TTC549 (cell line): Measurements from ENCODE around the gene CA12.

Experiments
- FAIRE-seq: peaks from 2 replicates; lab custom pipeline; 2012; peaks lifted over from hg19 to GRCh38; lab: Jason Lieb, UNC

CA12 gene

DNA sequence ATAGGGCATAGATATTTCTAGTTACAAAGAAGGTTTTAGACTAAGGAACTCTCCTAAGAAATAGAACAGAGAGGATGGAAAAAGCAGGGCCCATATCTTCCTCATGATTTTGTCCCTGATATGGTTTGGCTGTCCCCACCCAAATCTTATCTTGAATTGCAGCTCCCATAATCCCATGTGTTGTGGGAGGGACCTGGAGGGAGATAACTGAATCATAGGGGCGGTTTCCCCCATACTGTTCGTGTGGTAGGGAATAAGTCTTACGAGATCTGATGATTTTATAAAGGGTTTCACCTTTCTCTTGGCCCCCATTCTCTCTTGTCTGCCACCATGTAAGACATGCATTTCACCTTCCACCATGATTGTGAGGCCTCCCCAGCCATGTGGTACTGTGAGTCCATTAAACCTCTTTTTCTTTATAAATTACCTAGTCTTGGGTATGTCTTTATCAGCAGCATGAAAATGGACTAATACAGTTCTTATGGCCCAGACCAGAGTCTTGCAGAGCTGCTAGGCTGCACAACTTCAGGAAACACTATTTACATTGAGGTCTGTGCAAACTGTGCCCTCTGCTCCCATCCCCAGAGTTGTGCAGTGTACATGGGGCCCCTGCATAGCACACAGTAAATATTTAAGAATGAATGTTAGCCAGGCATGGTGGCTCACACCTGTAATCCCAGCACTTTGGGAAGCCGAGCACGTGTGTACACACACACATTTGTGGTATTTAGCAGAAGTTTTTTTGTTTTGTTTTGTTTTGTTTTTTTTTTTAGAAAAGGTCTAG, 20.3 kb upstream of the CA12 start:
- FAIRE-seq: no peak

DNA sequence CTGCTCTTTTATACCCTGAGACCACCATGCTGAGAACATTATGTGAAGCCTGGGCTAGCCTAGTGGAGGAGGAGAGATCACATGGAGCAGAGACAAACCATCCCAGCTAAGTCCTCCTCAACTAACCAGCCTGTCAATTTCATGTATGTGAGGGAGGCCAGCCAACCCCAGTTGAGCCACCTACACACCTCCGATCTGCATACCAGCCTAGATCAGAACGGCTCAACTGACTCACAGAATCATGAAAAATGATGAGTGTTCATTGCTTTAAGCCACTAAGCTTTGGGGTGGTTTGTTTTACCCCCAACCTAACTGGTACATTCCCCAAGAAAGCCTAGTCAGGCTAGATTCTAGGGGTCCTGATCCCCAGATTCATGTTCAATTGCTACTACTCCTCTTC, 19.4 kb upstream of the CA12 start:
- no peak for FAIRE-seq

DNA sequence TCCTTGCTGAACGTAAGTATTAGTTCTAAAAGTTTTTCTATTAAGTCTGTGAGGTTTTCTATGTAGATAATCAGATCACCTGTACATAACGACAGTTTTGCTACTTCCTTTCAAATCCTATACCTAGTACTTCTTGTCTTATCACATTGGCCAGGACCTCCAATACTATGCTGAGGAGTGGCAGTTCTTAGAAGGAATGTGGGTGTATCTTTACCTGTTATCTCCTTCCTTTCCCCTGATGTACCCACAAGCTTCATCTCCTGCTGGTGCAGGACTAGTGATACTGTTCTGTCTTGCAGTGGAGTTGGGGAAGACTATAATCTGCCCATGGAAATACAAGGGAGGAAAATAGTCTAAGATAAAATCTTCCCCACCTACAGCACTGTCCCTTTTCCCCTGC, 16.8 kb upstream of the CA12 start:
- no peak for FAIRE-seq

DNA sequence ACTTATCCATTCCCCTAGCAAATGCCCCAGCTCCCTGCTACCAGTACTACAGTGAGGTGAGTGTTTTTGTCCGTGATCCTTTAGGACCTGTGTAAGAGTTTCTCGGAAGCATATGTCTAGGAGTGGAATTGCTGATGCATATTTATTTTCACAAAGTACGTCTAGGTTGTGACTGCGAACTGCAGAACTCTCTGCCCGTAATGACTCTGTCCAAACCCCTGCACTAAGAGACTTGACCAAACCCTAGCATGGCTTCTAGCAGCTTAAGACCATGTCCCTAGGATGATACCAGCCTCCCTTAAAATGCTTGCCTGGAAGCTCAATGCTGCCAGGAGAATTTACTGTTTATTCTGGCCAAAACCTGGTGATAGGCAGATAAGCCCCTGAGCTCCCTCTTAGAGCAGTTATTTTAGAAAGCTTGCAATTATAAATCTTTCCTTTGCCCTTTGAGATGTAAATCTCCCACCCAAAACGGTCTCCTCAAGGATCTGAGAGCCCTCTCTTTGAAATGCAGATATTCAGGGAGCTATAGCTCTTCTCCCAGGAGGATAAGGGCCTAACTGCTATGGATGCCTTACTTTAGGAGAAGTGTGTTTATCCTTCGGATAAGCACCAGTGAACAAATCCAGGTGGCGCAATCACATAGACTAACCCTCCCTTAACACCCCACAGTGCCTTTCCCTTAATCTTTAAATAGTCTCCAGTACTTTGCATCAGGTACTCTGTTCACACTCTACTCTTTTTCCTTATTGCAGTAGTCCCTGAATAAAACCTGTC, 14.7 kb upstream of the CA12 start:
- FAIRE-seq: no peak

DNA sequence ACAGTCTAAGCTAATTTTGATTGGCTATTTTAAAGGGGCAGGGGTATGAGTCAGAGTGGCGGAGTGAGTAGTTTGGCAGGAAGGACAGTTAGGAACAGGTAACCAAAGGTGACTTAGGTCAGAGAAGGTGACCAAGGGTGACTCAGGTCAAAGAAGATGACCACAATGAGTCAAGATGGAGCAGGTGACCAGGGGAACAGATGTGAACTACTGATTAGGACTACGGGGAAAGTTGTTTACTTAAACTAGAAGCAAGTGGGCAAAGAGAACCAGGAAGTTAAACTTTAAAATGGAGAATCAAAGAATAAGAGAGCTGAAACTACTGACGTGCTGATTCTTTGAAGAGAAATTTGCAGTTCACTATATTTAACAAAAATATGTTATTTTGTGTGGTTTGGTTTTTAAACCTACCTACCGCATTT, 14.1 kb upstream of the CA12 start:
- no peak for FAIRE-seq

DNA sequence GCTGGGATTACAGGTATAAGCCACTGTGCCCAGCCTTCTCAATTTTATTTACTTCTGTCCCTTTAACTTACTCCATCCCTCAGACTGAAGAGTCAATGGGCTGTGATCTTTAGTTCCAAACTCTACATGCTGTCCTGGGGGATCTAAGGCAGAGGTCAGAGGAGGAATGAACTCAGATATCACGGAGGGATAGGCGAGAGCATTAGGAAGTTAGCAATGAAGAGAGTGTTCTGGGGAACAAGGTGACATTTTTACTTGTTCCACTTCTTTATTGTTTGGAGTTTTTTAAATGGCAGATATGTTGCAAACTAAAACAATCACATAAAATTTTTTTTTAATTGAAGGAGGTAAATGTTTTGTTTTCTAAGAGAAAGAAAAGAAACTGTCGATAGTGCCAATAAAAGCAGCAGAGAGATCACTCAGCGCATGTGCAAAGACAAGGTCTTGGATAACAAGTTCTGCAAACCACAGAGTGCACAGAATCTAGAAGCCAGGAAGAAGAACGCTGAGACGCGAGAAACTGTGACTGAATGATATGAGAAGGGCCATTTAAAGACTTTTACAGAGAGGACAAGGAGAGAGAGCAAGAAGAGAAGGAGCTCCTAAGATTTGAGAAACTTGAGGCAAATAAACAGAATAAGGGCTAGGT, 10.8 kb upstream of the CA12 start:
- FAIRE-seq: no peak

DNA sequence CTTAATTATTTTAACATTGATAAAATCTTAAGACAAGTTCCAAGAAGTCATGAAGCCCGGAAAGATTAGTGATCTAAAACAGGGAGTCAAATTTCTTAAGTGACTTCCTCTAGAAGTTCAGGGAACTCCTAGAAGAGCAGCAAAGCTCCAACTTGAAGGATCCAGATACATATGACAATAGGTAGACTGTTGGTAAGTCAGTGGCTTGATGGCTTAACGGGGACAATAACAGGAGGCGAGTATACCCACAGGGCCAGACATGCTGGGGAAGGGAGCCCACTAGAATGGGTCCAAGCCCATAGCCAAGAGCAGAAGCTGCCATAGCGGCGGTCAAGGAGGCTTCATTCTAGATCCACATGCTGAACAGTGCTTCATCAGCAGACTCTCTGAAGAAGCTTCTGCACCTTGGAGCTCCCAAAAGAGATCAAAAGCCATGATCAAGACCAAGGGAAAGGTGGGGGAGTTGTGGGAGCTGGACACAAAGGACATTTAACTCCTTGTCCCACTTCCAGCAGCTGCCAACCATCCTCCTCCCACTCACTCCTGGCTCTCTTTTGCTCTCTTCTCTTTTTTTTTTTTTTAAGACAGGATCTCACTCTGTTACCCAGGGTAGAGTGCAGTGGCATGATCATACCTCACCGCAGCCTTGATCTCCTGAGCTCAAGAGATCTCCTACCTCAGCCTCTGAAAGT, 10.2 kb upstream of the CA12 start:
- FAIRE-seq: no peak

DNA sequence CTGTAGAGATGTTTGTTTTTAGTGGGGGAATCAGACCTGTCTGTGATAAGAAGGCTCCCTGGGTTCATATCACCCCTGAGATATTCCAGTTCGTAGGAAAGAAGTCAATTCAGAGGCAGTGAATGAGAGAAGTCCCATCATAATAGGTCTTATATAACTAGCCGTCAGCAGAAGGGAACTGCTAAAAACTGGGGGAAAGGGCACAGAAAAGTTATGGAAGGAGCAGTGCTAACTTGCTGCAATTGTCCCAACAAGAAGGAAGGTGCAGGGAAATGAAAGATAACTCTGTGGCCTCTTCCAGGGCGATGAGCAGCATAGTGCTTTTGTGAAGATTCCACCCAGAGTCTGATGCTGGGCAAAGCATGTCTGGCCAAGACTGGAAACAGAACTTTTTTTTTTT, 9.0 kb upstream of the CA12 start:
- no peak for FAIRE-seq

DNA sequence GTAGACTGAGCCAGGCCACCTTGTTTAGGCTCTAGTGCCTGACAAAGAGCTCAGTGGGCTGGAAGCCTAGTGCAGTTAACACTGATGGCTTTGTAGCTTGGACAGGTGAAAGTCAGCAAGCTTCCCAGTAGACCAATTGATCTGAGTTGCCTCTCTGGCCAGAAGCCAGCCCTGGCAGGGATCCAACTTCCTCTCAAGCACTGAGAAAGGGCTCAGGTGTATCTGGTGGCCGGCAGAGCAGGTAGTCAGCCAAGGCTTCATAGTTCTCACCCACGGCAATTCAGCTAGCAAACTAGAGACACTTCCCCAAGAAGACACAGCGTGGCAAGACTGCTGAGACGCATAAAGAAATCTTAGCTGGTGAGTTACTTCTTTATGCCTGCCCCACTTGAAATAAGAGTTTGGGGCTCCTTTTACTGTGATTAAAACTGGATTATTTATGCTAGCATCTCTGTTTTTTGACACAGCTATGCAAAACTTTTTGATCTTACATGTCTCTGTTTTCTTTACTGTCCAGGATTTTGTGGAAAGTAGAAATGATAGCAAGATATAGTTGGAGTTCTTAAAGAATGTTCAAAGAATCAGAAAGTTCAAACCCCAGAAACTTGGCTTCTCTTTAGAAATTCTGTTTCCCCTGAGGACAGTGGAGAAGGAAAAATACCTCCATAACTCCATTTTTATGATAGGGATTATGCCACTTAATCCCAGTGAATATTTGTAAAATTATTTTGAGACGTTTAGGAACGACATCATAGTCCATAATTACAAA, 8.4 kb upstream of the CA12 start:
- FAIRE-seq: no peak

DNA sequence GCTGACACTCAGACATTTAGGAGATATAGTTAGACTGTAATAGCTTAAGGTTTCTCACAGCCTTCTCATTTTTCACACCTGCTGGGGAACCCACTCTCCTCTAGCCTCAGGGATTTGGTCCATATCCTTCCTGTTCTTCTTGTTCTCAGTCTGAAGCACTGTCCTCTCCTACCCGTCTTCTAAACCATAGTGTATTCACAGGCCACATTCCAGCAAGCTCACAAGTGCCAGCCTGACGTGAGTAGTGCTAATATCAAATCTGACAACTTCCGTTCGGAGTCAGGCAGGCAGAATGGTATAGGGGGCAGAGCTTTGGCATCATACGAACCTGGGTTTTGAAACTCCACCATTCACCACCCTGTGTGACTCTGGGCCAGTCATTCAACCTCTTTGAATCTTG, 6.9 kb upstream of the CA12 start:
- no peak for FAIRE-seq

DNA sequence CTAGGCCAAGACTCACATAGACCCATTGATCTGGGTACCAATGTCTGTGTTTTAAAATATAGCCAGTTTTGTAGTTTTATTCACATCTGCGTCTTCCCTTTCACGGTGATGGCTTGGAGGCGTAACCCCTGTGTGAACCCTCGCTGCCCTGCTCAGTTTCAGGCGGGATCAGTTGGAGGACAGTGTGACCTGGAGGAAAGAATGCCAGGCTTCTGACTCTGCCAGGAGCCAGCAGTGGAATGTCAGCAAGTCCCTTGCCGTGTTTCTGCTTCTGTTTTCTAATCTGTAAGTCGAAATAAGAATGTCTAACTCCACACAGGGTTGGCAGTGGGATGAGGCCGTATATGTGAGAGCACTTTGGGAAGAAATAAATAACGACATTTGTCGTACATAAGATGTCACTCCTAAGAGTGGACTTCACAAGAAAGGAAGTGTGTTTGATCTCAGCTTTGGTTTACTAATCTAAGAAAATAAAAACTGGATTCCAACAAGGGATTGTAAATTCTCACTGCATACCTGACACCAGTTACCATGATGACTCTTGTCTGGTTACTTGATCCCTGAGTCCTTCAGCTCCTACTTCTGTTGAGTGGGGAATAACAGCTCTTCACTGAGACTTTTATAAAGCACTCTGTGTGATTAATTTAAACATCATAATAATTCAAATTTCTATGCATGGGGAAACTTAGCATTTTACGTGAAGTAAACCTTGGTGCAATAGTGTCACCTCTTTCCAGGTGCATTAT, 6.3 kb upstream of the CA12 start:
- FAIRE-seq: no peak

DNA sequence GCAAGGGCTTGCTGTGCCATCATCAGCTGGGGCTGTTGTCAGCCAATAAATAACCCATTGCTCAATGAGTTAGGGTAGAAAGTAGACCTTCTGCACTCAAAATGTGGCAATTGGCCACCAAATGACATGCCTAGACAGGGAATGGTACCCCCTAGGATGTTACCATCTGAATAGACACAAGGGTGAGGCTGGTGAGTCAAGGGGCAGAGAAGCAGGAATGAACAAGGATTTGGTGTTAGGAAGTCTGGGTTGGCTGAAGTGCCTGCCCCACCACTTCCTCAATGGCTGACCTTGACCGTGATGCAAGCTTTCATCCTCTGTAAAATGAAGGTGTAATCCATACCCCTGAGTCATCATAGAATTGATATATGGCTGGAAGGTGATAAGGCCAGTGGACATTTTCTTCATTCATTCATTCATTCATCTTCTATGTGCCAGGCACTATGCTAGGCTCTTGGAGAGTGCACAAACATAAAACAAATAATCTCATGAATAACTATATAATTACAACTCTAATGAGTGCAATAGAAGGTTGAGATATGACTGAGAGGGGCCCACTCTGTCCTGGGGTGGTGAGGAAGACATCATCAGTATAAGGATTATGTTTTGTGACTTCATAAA, 4.4 kb upstream of the CA12 start:
- FAIRE-seq: no peak

DNA sequence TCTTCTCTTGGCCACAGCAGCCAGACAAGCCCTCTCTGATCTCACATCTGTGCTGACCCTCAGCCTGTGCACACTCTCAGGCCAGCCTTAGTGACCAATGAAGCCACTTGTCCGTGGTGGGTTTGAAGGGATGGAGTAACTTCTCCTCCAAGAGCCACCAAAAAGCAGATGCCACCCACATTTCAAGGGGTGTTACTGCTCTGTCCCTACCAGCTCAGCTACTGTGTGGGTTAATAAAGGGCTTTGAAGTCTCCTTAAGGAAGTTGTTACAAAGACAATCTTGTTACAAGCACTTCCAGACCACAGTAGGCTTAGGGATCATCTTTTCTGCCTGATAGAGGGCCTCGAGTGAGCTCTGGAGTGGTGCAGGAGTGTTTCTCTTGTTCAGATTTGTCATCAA, 3.3 kb upstream of the CA12 start:
- FAIRE-seq: no peak

DNA sequence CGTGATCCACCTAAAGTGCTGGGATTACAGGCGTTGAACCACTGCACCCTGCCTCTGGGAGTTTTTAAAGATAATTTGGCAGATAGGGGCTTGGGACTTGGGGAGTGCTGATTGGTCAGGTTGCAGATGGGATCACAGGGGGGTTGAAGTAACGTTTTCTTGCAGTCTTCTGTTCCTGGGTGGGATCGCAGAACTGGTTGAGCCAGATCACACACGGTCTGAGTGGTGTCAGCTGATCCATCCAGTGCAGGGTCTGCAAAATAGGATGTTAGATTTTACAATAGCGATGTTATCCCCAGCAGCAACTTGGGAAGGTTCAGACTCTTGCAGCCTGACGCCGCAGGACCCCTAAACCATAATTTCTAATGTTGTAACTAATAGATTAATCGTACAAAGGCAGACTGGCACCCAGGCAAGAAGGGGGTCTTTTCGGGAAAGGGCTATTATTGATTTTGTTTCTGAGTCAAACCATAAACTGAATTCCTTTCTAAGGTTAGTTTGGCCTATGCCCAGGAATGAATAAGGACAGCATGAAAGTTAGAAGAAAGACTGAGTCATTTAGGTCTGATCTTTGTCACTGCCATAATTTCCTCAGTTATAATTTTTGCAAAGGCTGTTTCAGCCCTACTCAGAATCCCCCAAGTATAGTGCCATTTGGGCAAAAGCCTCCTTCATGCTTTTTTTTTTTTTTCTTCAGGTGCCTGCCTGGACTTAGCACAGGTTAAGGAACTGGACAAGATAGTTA, 1.5 kb upstream of the CA12 start:
- FAIRE-seq: no peak

DNA sequence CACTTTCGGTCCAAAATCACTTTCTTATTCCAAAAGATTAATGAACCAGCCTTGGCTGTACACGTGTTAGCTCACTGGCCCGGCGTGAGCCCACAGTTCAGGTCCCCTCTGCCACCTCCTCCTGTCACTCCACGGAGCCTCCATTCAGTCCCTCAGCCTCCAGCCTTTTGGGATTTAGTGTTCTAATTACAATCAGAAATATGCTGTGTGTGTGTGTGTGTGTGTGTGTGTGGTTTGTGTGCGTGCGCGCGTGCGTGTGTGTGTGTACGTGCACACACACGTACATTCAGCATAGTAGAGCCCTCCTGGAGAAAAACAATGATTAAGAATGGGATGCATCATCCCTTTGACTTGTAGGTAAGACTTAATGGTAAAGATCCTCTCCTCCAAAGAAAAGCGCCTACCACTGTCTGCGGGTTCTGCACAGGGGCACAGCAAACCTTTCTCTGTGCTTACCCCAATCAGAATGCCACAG, 801 bp downstream of the CA12 start:
- FAIRE-seq: no peak

DNA sequence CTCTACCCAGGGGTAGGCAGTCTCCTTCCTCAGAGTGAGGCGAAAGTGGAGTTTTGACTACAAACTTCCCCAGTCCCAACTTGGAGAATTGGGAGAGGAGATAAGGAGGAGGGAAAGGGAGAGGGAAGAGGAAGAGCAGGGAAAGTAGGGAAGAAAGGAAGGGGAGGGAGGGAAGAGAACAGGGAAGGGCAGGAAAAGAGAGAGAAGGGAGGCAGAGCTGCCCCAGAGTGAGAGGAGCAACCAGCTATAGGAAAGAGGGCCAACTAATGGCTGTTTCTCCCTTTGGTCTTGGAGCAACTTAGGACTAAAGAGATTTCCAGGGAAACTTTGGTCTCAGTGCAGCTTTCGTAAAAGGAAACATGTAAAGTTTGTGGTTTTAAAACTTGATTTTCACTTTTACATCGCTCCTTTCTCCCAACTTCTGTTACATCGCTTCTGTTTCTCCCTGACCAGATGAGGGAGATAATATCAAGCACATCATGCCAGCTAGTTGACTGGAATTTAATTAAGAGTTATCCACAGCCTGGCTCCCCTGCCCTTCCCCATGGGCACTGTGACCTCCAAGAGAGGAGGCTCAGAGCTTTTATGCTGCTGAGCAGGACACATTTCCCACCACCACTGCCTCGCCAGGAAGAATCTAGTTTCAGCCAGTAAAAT, 1.4 kb downstream of the CA12 start:
- FAIRE-seq: no peak

DNA sequence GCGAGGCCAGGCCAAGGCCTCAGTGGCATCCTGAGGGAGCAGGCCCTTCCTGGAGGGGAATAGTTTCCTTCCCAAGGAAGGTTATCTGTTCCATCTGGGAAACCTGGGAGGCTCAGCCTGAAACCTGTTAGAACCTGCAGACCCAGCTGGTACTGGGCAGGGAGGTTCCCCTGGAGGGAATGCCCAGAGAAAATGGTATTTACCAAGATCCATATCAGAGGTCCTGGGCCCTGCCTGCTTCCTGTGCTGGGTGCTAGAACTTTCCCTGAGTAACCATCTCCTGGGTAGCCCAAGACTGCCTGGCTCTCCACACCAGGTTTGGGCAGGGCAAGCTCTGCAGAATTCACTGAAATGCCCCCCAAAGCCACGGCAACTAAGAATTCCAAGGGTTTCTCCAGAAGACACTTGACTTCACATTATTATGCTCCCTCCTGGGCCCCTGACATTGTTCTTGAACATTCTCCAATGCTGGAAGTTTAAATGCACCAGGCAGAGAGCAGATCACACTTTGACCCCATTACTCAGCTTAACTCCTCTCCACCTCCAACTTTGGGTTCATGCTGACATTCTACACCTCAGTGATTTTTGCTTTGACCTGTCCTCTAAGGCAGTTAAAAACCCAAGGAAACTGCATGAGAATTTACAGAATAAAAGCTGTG, 2.0 kb downstream of the CA12 start:
- no peak for FAIRE-seq

DNA sequence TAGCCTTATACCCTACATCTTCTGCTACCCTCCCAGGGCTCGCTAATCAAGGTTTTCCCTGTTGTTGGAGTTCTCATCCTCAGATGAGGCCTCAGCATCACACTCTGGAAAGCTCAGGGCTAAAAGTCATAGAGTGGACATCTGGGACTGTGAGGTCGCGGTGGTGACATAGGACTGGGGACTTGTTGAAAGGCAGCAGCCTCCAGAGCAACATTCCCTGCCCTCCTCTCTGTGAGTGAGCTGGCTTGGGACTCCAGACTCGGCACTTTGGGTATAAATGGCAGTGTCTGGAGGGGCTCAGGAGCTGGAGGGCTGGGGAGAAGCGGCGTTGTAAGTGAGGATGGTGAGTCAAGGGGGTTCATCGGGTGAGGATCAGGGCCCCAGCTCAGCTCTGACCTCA, 2.7 kb downstream of the CA12 start:
- no peak for FAIRE-seq
